Endothelial cell of umbilical vein (primary cell): Measurements from ENCODE around the gene GBX2. TPM values are rescaled to one million over a fixed set of nuclear protein-coding genes. Genes with fewer than 3 reads are reported as not detected.

Source experiments
- BruUV-seq: library from RNA; stranded (reverse); fragments of 400-500 nt; replicated peaks from 2 replicates; lab custom pipeline; 2021; lab: Mats Ljungman, UMichigan
- CTCF ChIA-PET: fragments of 300-600, 350-600 bp; sonication (Branson Sonifier 250); formaldehyde crosslinking; loops from one replicate; lab custom pipeline; 2021; ENCODE audit warnings: antibody characterized with exemption, inconsistent platforms; lab: Charles Lee
- POLR2A ChIA-PET: fragments of 300-600, 350-600 bp; sonication (Branson Sonifier 250); formaldehyde crosslinking; loops from one replicate; lab custom pipeline; 2021; ENCODE audit warnings: antibody characterized with exemption, inconsistent platforms; lab: Charles Lee
- DNase-seq: peaks from one replicate; pipeline ENCODE4 v3.0.0-alpha.2; 2011; ENCODE audit warnings: low read depth, low spot score
- FAIRE-seq: peaks from 2 replicates; lab custom pipeline; 2011; peaks lifted over from hg19 to GRCh38; lab: Jason Lieb, UNC
- H2AFZ ChIP-seq: 2 replicates; pipeline ENCODE4 v1.6.0; 2012; ENCODE audit warnings: low read depth, low read length, control low read depth, inconsistent platforms
- H3K27ac ChIP-seq: 2 replicates; pipeline ENCODE4 v1.5.1; 2011; ENCODE audit warnings: low read depth, mild to moderate bottlenecking, control low read depth, low read length, moderate library complexity; ENCODE audit not compliant: insufficient read depth
- H3K27me3 ChIP-seq, 2 experiments: 2 replicates each; pipeline versions ENCODE4 v1.6.0 to v1.6.1; 2011; ENCODE audit warnings: low read length in 2 of 2, mixed read lengths in 1 of 2; ENCODE audit not compliant: control insufficient read depth in 2 of 2, insufficient read depth in 2 of 2
- H3K36me3 ChIP-seq, 2 experiments: 2 replicates in 1 of 2; 3 replicates in 1 of 2; pipeline ENCODE4 v1.5.1; 2011; ENCODE audit warnings: low read length in 2 of 2, mild to moderate bottlenecking in 1 of 2, moderate library complexity in 1 of 2; ENCODE audit not compliant: control insufficient read depth in 2 of 2, insufficient read depth in 2 of 2; ENCODE audit errors: extremely low read depth in 1 of 2
- H3K4me1 ChIP-seq: 3 replicates; pipeline ENCODE4 v1.5.1; 2011; ENCODE audit warnings: mild to moderate bottlenecking, low read length; ENCODE audit not compliant: control insufficient read depth, insufficient read depth; ENCODE audit errors: extremely low read depth
- H3K4me2 ChIP-seq: 2 replicates; pipeline ENCODE4 v1.6.1; 2011; ENCODE audit warnings: low read length, control low read depth, mixed read lengths; ENCODE audit not compliant: insufficient read depth
- H3K4me3 ChIP-seq, 3 experiments: fragments of 200-600 bp in 1 of 3; sonication (generic), shearing (Covaris generic) in 1 of 3; replicated peaks in 1 of 3; 2 replicates each; pipeline ENCODE4 v1.5.1; 2011 to 2016; ENCODE audit warnings: control low read depth in 3 of 3, low read length in 3 of 3, mild to moderate bottlenecking in 2 of 3, inconsistent platforms in 1 of 3, low read depth in 1 of 3, moderate library complexity in 1 of 3; ENCODE audit not compliant: insufficient read depth in 1 of 3
- H3K79me2 ChIP-seq: 2 replicates; pipeline ENCODE4 v1.6.0; 2012; ENCODE audit warnings: low read length, inconsistent platforms; ENCODE audit not compliant: control insufficient read depth, insufficient read depth
- H3K9ac ChIP-seq: replicated peaks from 2 replicates; pipeline ENCODE3; 2011; ENCODE audit warnings: low read length, control low read depth; ENCODE audit not compliant: insufficient read depth; ENCODE audit errors: extremely low read depth
- H3K9me1 ChIP-seq: replicated peaks from 3 replicates; pipeline ENCODE4 v1.6.0; 2011; ENCODE audit warnings: mild to moderate bottlenecking, low read length; ENCODE audit not compliant: control insufficient read depth, insufficient read depth; ENCODE audit errors: extremely low read depth
- H3K9me3 ChIP-seq: replicated peaks from 2 replicates; pipeline ENCODE4 v1.5.1; 2012; ENCODE audit warnings: low read length, inconsistent platforms; ENCODE audit not compliant: control insufficient read depth, insufficient read depth
- H4K20me1 ChIP-seq: replicated peaks from 2 replicates; pipeline ENCODE3; 2011; ENCODE audit warnings: mild to moderate bottlenecking, low read length; ENCODE audit not compliant: control insufficient read depth, insufficient read depth; ENCODE audit errors: extremely low read depth
- CTCF ChIP-seq, 2 donors: IDR thresholded peaks; 1 replicate in 1 of 2; 2 replicates in 1 of 2; pipeline ENCODE4 v1.5.1; 2011; ENCODE audit warnings: low read length in 2 of 2, mild to moderate bottlenecking in 2 of 2, moderate library complexity in 2 of 2, control low read depth in 1 of 2, inconsistent platforms in 1 of 2, low read depth in 1 of 2; ENCODE audit not compliant: insufficient read depth in 1 of 2; ENCODE audit errors: extremely low read depth in 1 of 2
- EZH2 ChIP-seq: IDR thresholded peaks from 2 replicates; pipeline ENCODE4 v1.6.1; 2012; ENCODE audit warnings: borderline replicate concordance, low read depth, mild to moderate bottlenecking, moderate library complexity, low read length, inconsistent platforms; ENCODE audit not compliant: severe bottlenecking
- FOS ChIP-seq: IDR thresholded peaks from 2 replicates; pipeline ENCODE4 v1.6.1; 2011; ENCODE audit warnings: mild to moderate bottlenecking, low read length, moderate library complexity, borderline replicate concordance; ENCODE audit not compliant: insufficient read depth
- GATA2 ChIP-seq: IDR thresholded peaks from 2 replicates; pipeline ENCODE4 v1.7.0; 2011; ENCODE audit warnings: low read depth, mild to moderate bottlenecking, moderate library complexity, mixed read lengths, low read length; ENCODE audit not compliant: insufficient read length, insufficient read depth
- JUN ChIP-seq: IDR thresholded peaks from 2 replicates; pipeline ENCODE4 v1.6.1; 2011; ENCODE audit warnings: borderline replicate concordance, low read depth; ENCODE audit not compliant: insufficient read length, insufficient read depth
- POLR2A ChIP-seq: IDR thresholded peaks from 2 replicates; pipeline ENCODE4 v1.6.1; 2012; ENCODE audit warnings: low read depth, mild to moderate bottlenecking, control low read depth, low read length
- POLR2AphosphoS5 ChIP-seq: IDR thresholded peaks from 2 replicates; pipeline ENCODE4 v1.6.1; 2012; ENCODE audit warnings: low read depth, mild to moderate bottlenecking, control low read depth, low read length, moderate library complexity; ENCODE audit not compliant: insufficient read depth
- dilution Hi-C: fragments of 300-500 bp; cut with MboI; formaldehyde crosslinking; loops from one replicate; pipeline ENCODE4 v1.15.0; 2019; ENCODE audit warnings: low sequenced_read_pairs; ENCODE audit not compliant: extremely low pct_ligation_motif_present
- intact Hi-C: fragments of 100-400 bp; cut with micrococcal nuclease; formaldehyde crosslinking; loops from one replicate; pipeline ENCODE4 v1.10.0; 2022
- polyA plus RNA-seq, 4 experiments: library from polyadenylated mRNA; depleted of rRNA in 3 of 4; stranded (reverse) in 3 of 4; unstranded in 1 of 4; fragments of >200 nt; gene quantifications; 2 replicates each; pipeline versions ENCODE4 v1.2.1 to v1.2.3, GENCODE V29; 2011 to 2012; ENCODE audit warnings: missing spikeins in 1 of 4
- total RNA-seq: library from RNA; stranded (reverse); gene quantifications from 2 replicates; pipeline ENCODE4 v1.2.3, GENCODE V29; 2021

The GBX2 gene
- total and polyA plus RNA-seq, 2 donors (not counting 3 experiments of a cell fraction or from before 2014, with no cell fraction given): 3.0 to 3.6 TPM

- intact Hi-C loops: loop anchor here (2.0 kb wide), 1 partner anchor 56 kb away; no protein-coding TSS in a partner anchor
- POLR2A ChIA-PET: interaction anchor here (0.6 to 1.0 kb wide), 2 partner anchors 14 to 16 kb away, joined by 5 to 9 read pairs; no protein-coding TSS in a partner anchor
- DNase-seq: peak; percentile 62
- peak overlapping the region; percentile 49 for H3K27ac ChIP-seq
- peaks cover 3 to 9% of the 10 kb centered on the region in 2 experiments for H3K27me3 ChIP-seq
- H3K4me2 ChIP-seq: peak overlapping the region; percentile 76
- dilution Hi-C loops: no loop called here
- H3K4me3 ChIP-seq: peak overlapping the region; percentile 64 to 76 (median 73)
- TF ChIP-seq POLR2AphosphoS5 (peak; percentile 85), FOS (no peak), POLR2A (peak; percentile 96)
- H2AFZ ChIP-seq: peak overlapping the region; percentile 76
- H3K4me1 ChIP-seq: peaks cover 25% of the 10 kb centered on the region
- H3K36me3 ChIP-seq: no peaks in the 10 kb centered on the region
- no peaks in the 10 kb centered on the region for H3K9me1 ChIP-seq
- BruUV-seq: TSS peak; percentile 43
- H4K20me1 ChIP-seq: no peaks in the 10 kb centered on the region
- peak; percentile 84 for FAIRE-seq
- H3K9me3 ChIP-seq: no peaks in the 10 kb centered on the region
- H3K79me2 ChIP-seq: no peaks in the 10 kb centered on the region
- peak overlapping the region; percentile 76 for H3K9ac ChIP-seq
- CTCF ChIA-PET: interaction anchor here (0.7 to 3.7 kb wide), 4 partner anchors 12 to 385 kb away, joined by 3 to 13 read pairs (median 9); no protein-coding TSS in a partner anchor
Observed at GRCh38 chr2:236164201-236164924, 3.8 kb downstream of the GBX2 start.

GRCh38 chr2:236163471-236164200, 4.5 kb downstream of the GBX2 start:
- H3K9me1 ChIP-seq: no peaks in the 10 kb centered on the region
- POLR2A ChIA-PET: interaction anchor here (1.0 kb wide), 1 partner anchor 16 kb away, joined by 5 read pairs; no protein-coding TSS in a partner anchor
- peak overlapping the region; percentile 76 for H3K9ac ChIP-seq
- H3K36me3 ChIP-seq: no peaks in the 10 kb centered on the region
- CTCF ChIA-PET: interaction anchor here (0.7 to 3.7 kb wide), 6 partner anchors 14 to 384 kb away, joined by 3 to 13 read pairs (median 6); no protein-coding TSS in a partner anchor
- H4K20me1 ChIP-seq: no peaks in the 10 kb centered on the region
- H3K27ac ChIP-seq: peak overlapping the region; percentile 49
- H3K9me3 ChIP-seq: no peaks in the 10 kb centered on the region
- peak overlapping the region; percentile 64 to 76 (median 73) for H3K4me3 ChIP-seq
- DNase-seq: no peak
- FAIRE-seq: no peak
- H3K4me1 ChIP-seq: peaks cover 18% of the 10 kb centered on the region
- BruUV-seq: no TSS peak
- dilution Hi-C loops (no loop called here), intact Hi-C loops (loop anchor here (2.0 kb wide), 1 partner anchor 55 kb away; no protein-coding TSS in a partner anchor)
- TF ChIP-seq JUN: no peak
- TF ChIP-seq EZH2: no peak
- no peak for TF ChIP-seq FOS
- TF ChIP-seq GATA2: no peak
- no peak for TF ChIP-seq CTCF (IDR thresholded peaks at IDR 0.05; ENCODE audit: extremely low read depth in 1 of 2, insufficient read depth in 1 of 2, low read depth in 1 of 2, low read length in 2 of 2)
- peaks cover 0 to 7% of the 10 kb centered on the region in 2 experiments for H3K27me3 ChIP-seq
- no peaks in the 10 kb centered on the region for H3K79me2 ChIP-seq
- peak overlapping the region; percentile 62 for H2AFZ ChIP-seq
- H3K4me2 ChIP-seq: peak overlapping the region; percentile 76
